Measurements from ENCODE around the gene OSM. TPM values are rescaled to one million over a fixed set of nuclear protein-coding genes. Genes with fewer than 3 reads are reported as not detected.

The OSM gene
- total RNA-seq, 4 donors from 2014 or later: 0.40 TPM; not detected in 3

- no peaks in the 10 kb centered on the region for H3K9me3 ChIP-seq
- 86 to 93% methylated on average over 2 to 4 of the region's 4 CpGs for WGBS, 2 donors
- no peak for TF ChIP-seq POLR2A (IDR thresholded peaks at IDR 0.05)
- TF ChIP-seq CTCF (IDR thresholded peaks at IDR 0.05): no peak
- H3K27me3 ChIP-seq: no peaks in the 10 kb centered on the region
- H3K4me1 ChIP-seq: peaks cover 6 to 9% of the 10 kb centered on the region in 2 donors
- no peaks in the 10 kb centered on the region for H3K36me3 ChIP-seq
- no peak overlapping the region for H3K27ac ChIP-seq
- no peak for DNase-seq
- H3K4me3 ChIP-seq (replicated peaks in 1 of 3): no peak overlapping the region
- intact Hi-C loops (cut with DNase I): loop anchor here (2.0 kb wide), 1 partner anchor 125 kb away; the partner anchor contains the start of gene RNF215
Measured at GRCh38 chr22:30262112-30262511, 4.5 kb downstream of the OSM start.

- 85 to 88% methylated on average over 8 of the region's 8 CpGs for WGBS, 2 donors
- no peak for DNase-seq
- no peak for TF ChIP-seq CTCF (IDR thresholded peaks at IDR 0.05)
- TF ChIP-seq POLR2A (IDR thresholded peaks at IDR 0.05): no peak
- Histone ChIP-seq H3K27me3 (no peaks in the 10 kb centered on the region), H3K27ac (no peak overlapping the region), H3K9me3 (no peaks in the 10 kb centered on the region), H3K4me1 (peaks cover 9 to 12% of the 10 kb centered on the region in 2 donors), H3K4me3 (replicated peaks in 1 of 3) (no peak overlapping the region), H3K36me3 (no peaks in the 10 kb centered on the region)
- intact Hi-C loops (cut with DNase I): loop anchor here (2.0 kb wide), 1 partner anchor 26 kb away; no protein-coding TSS in a partner anchor
Measured at GRCh38 chr22:30261134-30261533, 5.5 kb downstream of the OSM start.

GRCh38 chr22:30260682-30261081 is 6.0 kb downstream of the OSM start:
- no peak for TF ChIP-seq CTCF (IDR thresholded peaks at IDR 0.05)
- no peak for TF ChIP-seq POLR2A (IDR thresholded peaks at IDR 0.05)
- no peak overlapping the region for H3K4me3 ChIP-seq (replicated peaks in 1 of 3)
- intact Hi-C loops (cut with DNase I): loop anchor here (2.0 kb wide), 1 partner anchor 26 kb away; no protein-coding TSS in a partner anchor
- no peak for DNase-seq
- peaks cover 9 to 14% of the 10 kb centered on the region in 2 donors for H3K4me1 ChIP-seq
- H3K9me3 ChIP-seq: no peaks in the 10 kb centered on the region
- H3K27ac ChIP-seq: no peak overlapping the region
- WGBS, 2 donors: 91 to 92% methylated on average over 8 of the region's 8 CpGs
- no peaks in the 10 kb centered on the region for H3K27me3 ChIP-seq
- H3K36me3 ChIP-seq: no peaks in the 10 kb centered on the region

GRCh38 chr22:30260276-30260675 is 6.4 kb downstream of the OSM start:
- Histone ChIP-seq H3K27ac (no peak overlapping the region), H3K27me3 (no peaks in the 10 kb centered on the region), H3K9me3 (no peaks in the 10 kb centered on the region), H3K4me1 (peaks cover 9 to 14% of the 10 kb centered on the region in 2 donors), H3K4me3 (replicated peaks in 1 of 3) (no peak overlapping the region), H3K36me3 (no peaks in the 10 kb centered on the region)
- intact Hi-C loops (cut with DNase I): loop anchor here (2.0 kb wide), 1 partner anchor 27 kb away; no protein-coding TSS in a partner anchor
- TF ChIP-seq CTCF (IDR thresholded peaks at IDR 0.05) (no peak), POLR2A (IDR thresholded peaks at IDR 0.05) (no peak)
- no peak for DNase-seq
- WGBS, 2 donors: 91 to 94% methylated on average over 8 to 11 of the region's 11 CpGs

GRCh38 chr22:30254314-30254713 is 12.3 kb downstream of the OSM start:
- intact Hi-C loops (cut with DNase I): no loop called here
- no peak for DNase-seq
- H3K27me3 ChIP-seq: no peaks in the 10 kb centered on the region
- no peak for TF ChIP-seq CTCF (IDR thresholded peaks at IDR 0.05)
- TF ChIP-seq POLR2A (IDR thresholded peaks at IDR 0.05): no peak
- H3K9me3 ChIP-seq: no peaks in the 10 kb centered on the region
- no peak overlapping the region for H3K4me3 ChIP-seq (replicated peaks in 1 of 3)
- H3K36me3 ChIP-seq: no peaks in the 10 kb centered on the region
- 62 to 76% methylated on average over 4 to 5 of the region's 6 CpGs for whole genome bisulfite sequencing, 2 donors
- H3K27ac ChIP-seq: no peak overlapping the region
- H3K4me1 ChIP-seq: peaks cover 13 to 33% of the 10 kb centered on the region in 2 donors

All from thyroid gland (tissue), 4 donors.